ENCODE measurements around the gene ABCC11.

ABCC11 gene

GRCh38 chr16:48247311-48247710 is at the start of gene ABCC11:
TSS of gene ABCC11 (minus strand) at chr16:48247539. CDS start at chr16:48231921, 15,618 bp downstream.
- DNase-seq (ENCODE audit: insufficient read length, low spot score) (no peak), FAIRE-seq (no peak)

- DNase-seq (ENCODE audit: insufficient read length, low spot score) = no peak
These were observed 48.3 kb upstream of the ABCC11 start for GRCh38 chr16:48295488-48296281.

DNA sequence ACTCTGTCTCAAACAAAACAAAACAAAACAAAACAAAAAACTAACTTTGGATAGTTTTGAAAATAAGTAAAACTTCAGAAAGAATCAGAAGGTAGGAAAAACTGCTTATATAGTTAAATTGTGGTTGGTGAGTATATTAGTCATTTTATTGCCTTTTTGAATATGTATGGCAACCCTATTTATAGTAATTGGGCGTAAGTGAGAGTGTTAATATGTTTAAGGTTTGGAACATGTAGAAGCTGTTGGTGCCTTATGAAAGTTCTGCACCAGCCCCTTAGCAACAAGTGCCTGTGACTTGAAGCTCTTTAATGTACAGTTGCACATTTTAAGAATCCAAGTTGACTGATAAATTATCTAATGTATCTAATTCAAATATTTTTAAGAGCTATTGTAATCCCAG is 47.4 kb upstream of the ABCC11 start:
- no peak for FAIRE-seq
- DNase-seq (ENCODE audit: insufficient read length, low spot score) = no peak

More at GRCh38 chr16:48295488-48296281, 48.3 kb upstream of the ABCC11 start:
- FAIRE-seq = no peak

DNA sequence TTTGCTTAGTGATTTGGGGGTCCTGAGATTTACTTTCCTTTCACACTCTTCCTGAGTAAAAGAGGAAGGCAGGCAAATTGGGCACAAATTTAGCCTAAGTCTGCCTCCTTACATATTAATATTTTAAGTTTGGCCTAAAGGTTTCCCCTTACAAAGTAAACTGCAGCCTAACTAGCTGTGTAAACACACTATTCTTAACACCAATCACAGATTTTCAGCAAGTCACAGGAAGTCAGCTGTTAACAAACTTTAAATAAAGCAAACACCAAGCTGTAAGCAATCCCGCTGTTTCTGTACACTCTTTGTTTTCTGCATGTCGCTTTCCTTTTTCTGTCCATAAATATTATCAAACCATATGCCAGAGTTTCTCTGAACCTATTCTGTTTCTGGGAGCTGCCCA is 45.1 kb upstream of the ABCC11 start:
- no peak for FAIRE-seq
- no peak for DNase-seq (ENCODE audit: insufficient read length, low spot score)

GRCh38 chr16:48291754-48292153 is 44.4 kb upstream of the ABCC11 start:
- DNase-seq (ENCODE audit: insufficient read length, low spot score) = no peak
- FAIRE-seq = no peak

DNA sequence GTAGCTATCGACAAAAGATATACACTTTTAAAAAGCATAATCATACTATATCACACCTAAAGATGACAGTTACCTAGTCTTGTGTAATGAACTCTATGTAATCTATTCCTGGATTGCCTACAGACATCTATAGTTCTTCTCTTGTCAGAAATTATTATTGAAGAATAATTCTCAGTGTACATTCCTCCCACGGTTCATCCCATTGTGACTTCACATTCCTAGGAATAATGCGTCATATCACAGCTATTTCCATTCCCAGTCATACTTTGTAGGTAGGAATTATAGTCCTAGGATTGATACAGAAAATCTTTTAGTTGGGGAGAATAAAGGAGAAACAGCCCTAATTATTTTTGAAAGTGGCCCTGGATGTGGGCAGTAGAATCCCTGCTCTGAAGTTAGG is 44.0 kb upstream of the ABCC11 start:
- FAIRE-seq (no peak), DNase-seq (ENCODE audit: insufficient read length, low spot score) (peak; percentile 4)

DNA sequence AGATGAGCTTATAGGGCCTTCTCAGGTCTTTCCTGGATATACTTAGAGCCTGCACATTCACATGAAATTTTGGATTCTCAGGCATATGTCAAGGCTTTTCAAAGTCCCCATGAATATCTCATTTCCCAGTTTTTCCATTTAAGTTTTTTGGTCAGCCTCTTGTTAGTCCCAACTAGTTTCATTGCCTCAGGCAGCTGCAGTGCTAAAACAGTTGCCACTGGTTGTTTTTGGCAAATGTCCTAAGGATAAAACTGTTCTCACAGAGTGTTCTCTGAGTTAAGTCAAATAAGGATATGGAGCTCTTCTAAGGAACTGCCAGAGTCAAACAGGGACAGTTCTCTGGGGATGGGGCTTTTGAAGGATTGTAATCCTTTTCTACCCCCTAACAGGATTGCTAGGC is 39.9 kb upstream of the ABCC11 start:
- no peak for FAIRE-seq
- DNase-seq (ENCODE audit: insufficient read length, low spot score) = no peak

GRCh38 chr16:48284772-48285409 is 37.6 kb upstream of the ABCC11 start:
- DNase-seq (ENCODE audit: insufficient read length, low spot score) = no peak
- no peak for FAIRE-seq

- DNase-seq (ENCODE audit: insufficient read length, low spot score) = no peak
- no peak for FAIRE-seq
These were observed 35.4 kb upstream of the ABCC11 start for GRCh38 chr16:48282636-48283263.

- no peak for DNase-seq (ENCODE audit: insufficient read length, low spot score)
- no peak for FAIRE-seq
These were observed 33.2 kb upstream of the ABCC11 start for GRCh38 chr16:48280546-48280945.

GRCh38 chr16:48279199-48279598 is 31.9 kb upstream of the ABCC11 start:
- FAIRE-seq = no peak
- DNase-seq (ENCODE audit: insufficient read length, low spot score) = no peak

DNA sequence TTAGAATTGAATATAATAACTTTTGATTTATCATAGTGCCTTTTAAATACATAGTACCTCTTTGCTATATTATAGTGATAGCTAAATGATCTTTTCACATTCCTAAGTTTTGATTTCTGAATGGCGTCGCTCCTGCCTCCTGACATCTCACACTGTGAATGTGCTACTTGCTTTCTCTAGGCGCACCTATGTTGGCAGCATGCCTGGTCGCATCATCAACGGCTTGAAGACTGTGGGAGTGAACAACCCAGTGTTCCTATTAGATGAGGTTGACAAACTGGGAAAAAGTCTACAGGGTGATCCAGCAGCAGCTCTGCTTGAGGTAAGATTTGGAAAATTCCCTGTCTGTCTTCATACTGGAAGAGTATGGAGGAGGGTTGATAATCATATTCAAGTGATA is 29.8 kb upstream of the ABCC11 start:
- DNase-seq (ENCODE audit: insufficient read length, low spot score) = no peak
- no peak for FAIRE-seq

GRCh38 chr16:48276102-48276501 is 28.8 kb upstream of the ABCC11 start:
- DNase-seq (ENCODE audit: insufficient read length, low spot score) (no peak), FAIRE-seq (no peak)

DNA sequence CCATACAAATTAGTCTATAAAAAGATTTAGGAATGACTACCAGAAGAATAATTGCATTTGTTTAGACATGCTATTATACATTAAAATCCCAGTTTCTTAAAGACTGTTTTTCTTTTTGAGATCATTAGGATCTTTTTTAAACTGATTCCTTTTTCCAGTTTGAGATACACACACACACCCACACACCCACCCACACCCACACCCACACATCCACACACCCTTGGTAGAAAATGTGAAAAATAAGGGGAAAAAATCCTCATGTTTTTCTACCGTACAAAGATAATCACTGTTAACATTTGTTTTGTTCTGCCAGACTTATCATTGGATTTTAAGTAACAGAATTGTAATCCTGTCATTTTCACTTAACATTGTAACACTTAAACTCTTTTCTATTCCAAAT is 27.1 kb upstream of the ABCC11 start:
- DNase-seq (ENCODE audit: insufficient read length, low spot score) (no peak), FAIRE-seq (no peak)

DNA sequence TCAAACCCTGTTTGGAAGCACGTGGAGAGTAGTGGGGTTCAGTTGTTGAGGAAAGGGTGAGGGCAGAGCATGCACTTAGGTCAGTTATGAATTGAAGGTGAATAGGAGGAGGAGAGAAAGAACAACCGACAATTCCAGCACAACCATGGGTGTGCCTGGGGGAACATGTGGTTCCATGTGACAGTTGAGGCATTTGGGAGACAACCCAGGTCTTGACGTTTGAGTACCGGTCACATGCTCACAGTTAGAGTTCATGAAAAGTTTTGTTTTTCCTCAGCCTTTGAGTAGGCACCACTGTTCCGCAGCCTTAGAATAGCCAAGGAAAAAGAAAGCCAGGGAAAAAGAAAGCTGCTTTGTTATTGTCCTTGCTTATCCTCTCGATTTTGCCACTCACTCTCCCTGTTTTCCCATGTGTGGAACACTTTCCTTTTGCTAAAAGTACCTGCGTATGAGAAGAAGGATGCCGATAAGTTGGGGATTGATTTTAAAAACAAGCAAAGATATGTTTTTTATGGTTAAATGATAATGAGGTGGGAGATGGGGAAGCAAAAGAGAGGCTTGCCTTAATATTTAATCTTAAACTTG is 25.6 kb upstream of the ABCC11 start:
- no peak for DNase-seq (ENCODE audit: insufficient read length, low spot score)
- FAIRE-seq = no peak

DNA sequence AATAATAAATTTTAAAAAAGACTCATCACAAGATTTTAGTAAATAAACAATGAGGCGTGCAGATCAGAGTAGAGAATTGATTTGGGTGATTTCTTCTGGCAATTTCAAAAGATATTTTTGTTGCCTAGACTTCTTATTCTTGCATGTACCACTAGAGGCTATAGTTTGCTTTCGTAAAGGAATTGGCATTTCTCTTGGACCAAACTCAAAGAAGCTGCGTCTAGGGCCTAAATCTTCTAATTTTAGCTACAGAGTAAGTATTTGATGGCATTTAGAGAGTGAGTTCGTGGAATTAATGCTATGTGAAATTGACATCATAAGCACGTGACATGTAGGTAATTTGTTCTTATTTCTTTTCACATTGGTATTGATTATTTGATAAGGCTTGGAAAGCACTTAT is 24.4 kb upstream of the ABCC11 start:
- no peak for FAIRE-seq
- DNase-seq (ENCODE audit: insufficient read length, low spot score) = no peak

DNA sequence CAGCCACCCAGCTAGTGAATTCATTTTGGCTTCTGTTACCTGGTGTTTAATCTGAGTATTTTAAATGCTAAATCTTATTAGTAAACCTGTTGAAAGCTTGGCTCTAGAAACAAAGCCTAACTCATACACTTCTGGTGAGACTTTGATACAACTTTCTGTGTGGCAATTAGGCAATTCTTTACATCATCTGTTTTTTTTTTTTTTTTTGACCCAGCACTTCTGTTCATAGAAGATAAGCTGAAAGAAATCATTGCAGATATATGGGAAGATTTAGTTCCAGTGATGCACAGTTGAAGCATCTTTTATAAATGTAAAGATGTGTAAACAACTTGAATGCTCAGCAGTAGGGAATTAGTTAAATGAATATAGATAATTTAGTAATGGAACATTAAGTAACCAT is 21.7 kb upstream of the ABCC11 start:
- no peak for FAIRE-seq

GRCh38 chr16:48262631-48263030 is 15.3 kb upstream of the ABCC11 start:
- no peak for FAIRE-seq

More for the DNA sequence above, 21.7 kb upstream of the ABCC11 start:
- no peak for DNase-seq (ENCODE audit: insufficient read length, low spot score)

DNA sequence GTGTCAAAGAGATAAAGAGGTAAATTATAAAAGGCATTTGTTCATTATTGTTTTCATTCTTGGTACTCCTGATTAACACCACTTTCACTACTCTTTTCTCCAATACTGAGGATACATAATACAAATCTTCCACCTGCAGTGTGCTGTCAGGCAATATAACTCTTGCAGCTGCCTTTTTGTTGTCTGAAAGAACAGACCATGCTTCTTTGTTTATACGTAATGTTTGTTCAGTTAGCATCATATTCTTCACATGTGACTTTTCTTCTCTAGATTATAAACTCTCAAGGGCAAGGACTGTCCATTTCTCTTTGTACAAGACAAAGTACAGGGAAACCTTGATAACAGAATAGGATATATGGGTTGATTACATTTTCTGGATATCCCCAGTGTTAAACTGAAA is 14.2 kb upstream of the ABCC11 start:
- no peak for DNase-seq (ENCODE audit: insufficient read length, low spot score)
- FAIRE-seq = no peak

More at GRCh38 chr16:48262631-48263030, 15.3 kb upstream of the ABCC11 start:
- DNase-seq (ENCODE audit: insufficient read length, low spot score) = no peak

GRCh38 chr16:48256579-48257177 is 9.3 kb upstream of the ABCC11 start:
- DNase-seq (ENCODE audit: insufficient read length, low spot score) (no peak), FAIRE-seq (no peak)

GRCh38 chr16:48252013-48252412 is 4.7 kb upstream of the ABCC11 start:
- FAIRE-seq (no peak), DNase-seq (ENCODE audit: insufficient read length, low spot score) (no peak)

Measured in HTR-8/SVneo (cell line).